ENCODE data around the gene INTS13. TPM values are rescaled to one million over a fixed set of nuclear protein-coding genes. Genes with fewer than 3 reads are reported as not detected.

The INTS13 gene
- total RNA-seq (10 to 100 TPM; 17.1 to 22.1 TPM), polyA plus RNA-seq (ENCODE audit: insufficient read length in 6 of 6) (10 to 100 TPM; 29.9 to 37.0 (median 32.1) TPM)
- long read RNA-seq, donor 1, partial matches to known transcripts: 101 of 112 reads
- long read RNA-seq, donor 1, other reads (novel, unspliced or antisense): 8 of 112 reads
- long read RNA-seq, donor 2, partial matches to known transcripts: 61 of 72 reads
- long read RNA-seq, donor 2, other reads (novel, unspliced or antisense): 9 of 72 reads
- long read RNA-seq, donor 3, partial matches to known transcripts: 0 of 2 reads
- long read RNA-seq, donor 3, other reads (novel, unspliced or antisense): 0 of 2 reads
- long read RNA-seq, donor 4, partial matches to known transcripts: 4 of 5 reads
- long read RNA-seq, donor 4, other reads (novel, unspliced or antisense): 0 of 5 reads
- long read RNA-seq, donor 5, partial matches to known transcripts: 0 of 1 reads
- long read RNA-seq, donor 5, other reads (novel, unspliced or antisense): 0 of 1 reads
- long read RNA-seq, donor 6: 0 reads
- long read RNA-seq, donor 7, partial matches to known transcripts: 0 of 1 reads
- long read RNA-seq, donor 7, other reads (novel, unspliced or antisense): 0 of 1 reads
- long read RNA-seq, donor 8, partial matches to known transcripts: 0 of 1 reads
- long read RNA-seq, donor 8, other reads (novel, unspliced or antisense): 0 of 1 reads
- long read RNA-seq, donor 9: 0 reads
- long read RNA-seq, donor 10, partial matches to known transcripts: 2 of 2 reads
- long read RNA-seq, donor 10, other reads (novel, unspliced or antisense): 0 of 2 reads
- long read RNA-seq, donor 11, partial matches to known transcripts: 0 of 3 reads
- long read RNA-seq, donor 11, other reads (novel, unspliced or antisense): 0 of 3 reads
- long read RNA-seq, donor 12, partial matches to known transcripts: 0 of 1 reads
- long read RNA-seq, donor 12, other reads (novel, unspliced or antisense): 0 of 1 reads

GRCh38 chr12:26937863-26938700 lies at the start of gene INTS13, which contains the start of gene FGFR1OP2:
TSS of gene INTS13 (minus strand) at chr12:26937981. CDS start at chr12:26936803, 1,178 bp downstream.
TSS of gene FGFR1OP2 (plus strand) at chr12:26938470. CDS start at chr12:26954159, 15,689 bp downstream.
- ATAC-seq: peak; percentile 97
- peak within 1 kb of the TSS; percentile 79 to 87 for H3K4me3 ChIP-seq
- intact Hi-C loops (cut with DNase I): no loop called here
- no peaks in the 10 kb centered on the region for H3K9me3 ChIP-seq
- H3K27me3 ChIP-seq: no peaks in the 10 kb centered on the region
- H3K27ac ChIP-seq: peak within 1 kb of the TSS; percentile 95 to 96
- no peaks in the 10 kb centered on the region for H3K36me3 ChIP-seq
- H3K4me1 ChIP-seq: peaks cover 20 to 61% of the 10 kb centered on the region in 2 donors
- peak; percentile 99 to 100 (median 99) for DNase-seq
- no peak for TF ChIP-seq CTCF (IDR thresholded peaks at IDR 0.05)

GRCh38 chr12:26982866-26983265 lies 45.1 kb upstream of the INTS13 start:
- Histone ChIP-seq H3K9me3 (no peaks in the 10 kb centered on the region), H3K27me3 (no peaks in the 10 kb centered on the region), H3K27ac (no peak overlapping the region), H3K4me1 (peaks cover 0 to 12% of the 10 kb centered on the region in 2 donors), H3K4me3 (no peak overlapping the region), H3K36me3 (peaks cover 0 to 31% of the 10 kb centered on the region in 2 donors)
- intact Hi-C loops (cut with DNase I): no loop called here
- ATAC-seq (no peak), DNase-seq (no peak)
- TF ChIP-seq CTCF (IDR thresholded peaks at IDR 0.05): no peak

GRCh38 chr12:26979733-26980132 lies 42.0 kb upstream of the INTS13 start:
- no peaks in the 10 kb centered on the region for H3K4me1 ChIP-seq
- peaks cover 0 to 53% of the 10 kb centered on the region in 2 donors for H3K36me3 ChIP-seq
- no peak for ATAC-seq
- H3K27ac ChIP-seq: no peak overlapping the region
- no peak for DNase-seq
- intact Hi-C loops (cut with DNase I): no loop called here
- no peak overlapping the region for H3K4me3 ChIP-seq
- H3K27me3 ChIP-seq: no peaks in the 10 kb centered on the region
- no peaks in the 10 kb centered on the region for H3K9me3 ChIP-seq
- TF ChIP-seq CTCF (IDR thresholded peaks at IDR 0.05): no peak

GRCh38 chr12:26978801-26979200 lies 41.0 kb upstream of the INTS13 start:
- H3K27ac ChIP-seq: no peak overlapping the region
- ATAC-seq (no peak), DNase-seq (no peak)
- H3K36me3 ChIP-seq: peaks cover 0 to 57% of the 10 kb centered on the region in 2 donors
- H3K9me3 ChIP-seq: no peaks in the 10 kb centered on the region
- no peaks in the 10 kb centered on the region for H3K4me1 ChIP-seq
- no peak for TF ChIP-seq CTCF (IDR thresholded peaks at IDR 0.05)
- no peak overlapping the region for H3K4me3 ChIP-seq
- H3K27me3 ChIP-seq: no peaks in the 10 kb centered on the region
- intact Hi-C loops (cut with DNase I): no loop called here
